ENCODE results near the gene KYNU. TPM values are rescaled to one million over a fixed set of nuclear protein-coding genes. Genes with fewer than 3 reads are reported as not detected.
"Not testable (repeated sequence)": the region's sequence is repeated elsewhere in the genome, so short reads cannot be mapped to it uniquely, and the experiment has no call there.

The KYNU gene
- total RNA-seq, 1 experiment from 2014 or later = 0.37 TPM

GRCh38 chr2:143051465-143051864 lies 174.0 kb downstream of the KYNU start:
- H3K4me2 ChIP-seq (ENCODE audit: insufficient read depth, insufficient read length, low read length) = no peak overlapping the region
- H3K27ac ChIP-seq (ENCODE audit: insufficient read length, low read depth, low read length) = no peak overlapping the region
- H3K9ac ChIP-seq (ENCODE audit: extremely low read depth, insufficient read length, low read length) = no peak overlapping the region
- no peak overlapping the region for H2BK120ac ChIP-seq (ENCODE audit: low read depth, low read length, poor library complexity, severe bottlenecking)
- no peaks in the 10 kb centered on the region for H3K27me3 ChIP-seq (ENCODE audit: insufficient read depth, low read length)
- DNase-seq = no peak
- no peaks in the 10 kb centered on the region for H3K23me2 ChIP-seq (ENCODE audit: insufficient read length, low read depth, low read length, poor library complexity, severe bottlenecking)
- H3K18ac ChIP-seq (ENCODE audit: insufficient read length, low read depth, low read length) = no peak overlapping the region
- Mint-ChIP-seq H3K27ac (no peak overlapping the region), H3K4me1 (peaks cover 6 to 11% of the 10 kb centered on the region in 2 experiments; a peak in 3 of 4 replicates), H3K9me3 (peaks cover 11 to 19% of the 10 kb centered on the region in 2 experiments), H3K4me3 (no peak overlapping the region), H3K36me3 (ENCODE audit: insufficient read depth in 1 of 3, low read depth in 3 of 3) (peaks cover 0 to 20% (median 8%) of the 10 kb centered on the region in 3 experiments; a peak in 3 of 7 replicates), H3K27me3 (ENCODE audit: low read depth) (no peaks in the 10 kb centered on the region; the same call in 1 of the 2 replicates)
- H3T11ph ChIP-seq (ENCODE audit: low read length) = no peak overlapping the region
- no peak overlapping the region for H2AFZ ChIP-seq (ENCODE audit: low read length)
- H3K4me1 ChIP-seq (ENCODE audit: insufficient read depth, low read length) = no peaks in the 10 kb centered on the region
- H4K20me1 ChIP-seq (ENCODE audit: control insufficient read depth, insufficient read depth, insufficient read length) = no peaks in the 10 kb centered on the region
- H3K79me1 ChIP-seq (ENCODE audit: insufficient read depth, low read depth, low read length, poor library complexity, severe bottlenecking) = no peaks in the 10 kb centered on the region
- no peak for TF ChIP-seq CTCF (conservative IDR thresholded peaks at IDR 0.05)
- no peak overlapping the region for H4K91ac ChIP-seq (ENCODE audit: insufficient read length, low read depth, low read length)
- WGBS (ENCODE audit: extremely low coverage, insufficient read length, low lambda C conversion rate) = no CpG with 5 or more reads among the region's 1 CpG
- H2BK5ac ChIP-seq (ENCODE audit: insufficient read length, low read length) = no peak overlapping the region
- H3K79me2 ChIP-seq (ENCODE audit: insufficient read depth, low read length) = no peaks in the 10 kb centered on the region
- H3K56ac ChIP-seq (ENCODE audit: insufficient read length, low read depth, low read length) = no peak overlapping the region
- no peak overlapping the region for H3K4ac ChIP-seq (ENCODE audit: low read depth, low read length)
- no peak overlapping the region for H4K5ac ChIP-seq (ENCODE audit: insufficient read length, low read depth, low read length)
- no peak overlapping the region for H2BK12ac ChIP-seq (ENCODE audit: insufficient read length, low read depth, low read length)
- no peak overlapping the region for H2BK20ac ChIP-seq (ENCODE audit: low read depth, low read length, poor library complexity, severe bottlenecking)
- H4K8ac ChIP-seq (replicated peaks; ENCODE audit: insufficient read length, low read depth, low read length) = no peak overlapping the region
- peaks cover 7% of the 10 kb centered on the region for H3K9me3 ChIP-seq (ENCODE audit: control insufficient read depth, low read depth, low read length)
- H2BK15ac ChIP-seq (ENCODE audit: low read depth, low read length) = no peak overlapping the region
- no peak overlapping the region for H2AK5ac ChIP-seq (ENCODE audit: insufficient read length, low read length)
- no peak overlapping the region for H3K23ac ChIP-seq (ENCODE audit: insufficient read length, low read depth, low read length)
- H3K14ac ChIP-seq (ENCODE audit: insufficient read depth, low read length) = no peak overlapping the region

GRCh38 chr2:143053437-143053836 lies 176.0 kb downstream of the KYNU start:
- not testable (repeated sequence) for H3K9ac ChIP-seq (ENCODE audit: extremely low read depth, insufficient read length, low read length); H3K18ac ChIP-seq (ENCODE audit: insufficient read length, low read depth, low read length); H3K27ac ChIP-seq (ENCODE audit: insufficient read length, low read depth, low read length); DNase-seq; H3K23ac ChIP-seq (ENCODE audit: insufficient read length, low read depth, low read length); H2AFZ ChIP-seq (ENCODE audit: low read length); H3K4me2 ChIP-seq (ENCODE audit: insufficient read depth, insufficient read length, low read length); H3K4ac ChIP-seq (ENCODE audit: low read depth, low read length); H2BK20ac ChIP-seq (ENCODE audit: low read depth, low read length, poor library complexity, severe bottlenecking); H2AK5ac ChIP-seq (ENCODE audit: insufficient read length, low read length); H3K14ac ChIP-seq (ENCODE audit: insufficient read depth, low read length); H2BK15ac ChIP-seq (ENCODE audit: low read depth, low read length); H2BK120ac ChIP-seq (ENCODE audit: low read depth, low read length, poor library complexity, severe bottlenecking); H3K79me2 ChIP-seq (ENCODE audit: insufficient read depth, low read length); H3K27ac Mint-ChIP-seq; H3T11ph ChIP-seq (ENCODE audit: low read length); H3K56ac ChIP-seq (ENCODE audit: insufficient read length, low read depth, low read length); H2BK5ac ChIP-seq (ENCODE audit: insufficient read length, low read length); H4K5ac ChIP-seq (ENCODE audit: insufficient read length, low read depth, low read length); H3K4me1 ChIP-seq (ENCODE audit: insufficient read depth, low read length); H4K91ac ChIP-seq (ENCODE audit: insufficient read length, low read depth, low read length); H4K8ac ChIP-seq (replicated peaks; ENCODE audit: insufficient read length, low read depth, low read length); H2BK12ac ChIP-seq (ENCODE audit: insufficient read length, low read depth, low read length); H3K4me3 Mint-ChIP-seq; H3K27me3 ChIP-seq (ENCODE audit: insufficient read depth, low read length); H3K79me1 ChIP-seq (ENCODE audit: insufficient read depth, low read depth, low read length, poor library complexity, severe bottlenecking); H3K27me3 Mint-ChIP-seq (ENCODE audit: low read depth); H3K23me2 ChIP-seq (ENCODE audit: insufficient read length, low read depth, low read length, poor library complexity, severe bottlenecking); H4K20me1 ChIP-seq (ENCODE audit: control insufficient read depth, insufficient read depth, insufficient read length)
- H3K4me1 Mint-ChIP-seq = peaks cover 6 to 11% of the 10 kb centered on the region in 2 experiments; a peak in 3 of 4 replicates
- peaks cover 5 to 30% (median 14%) of the 10 kb centered on the region in 3 experiments for H3K36me3 Mint-ChIP-seq (ENCODE audit: insufficient read depth in 1 of 3, low read depth in 3 of 3)
- WGBS (ENCODE audit: extremely low coverage, insufficient read length, low lambda C conversion rate) = no CpG with 5 or more reads among the region's 4 CpGs
- H3K9me3 ChIP-seq (ENCODE audit: control insufficient read depth, low read depth, low read length) = peaks cover 12% of the 10 kb centered on the region
- peaks cover 23 to 29% of the 10 kb centered on the region in 2 experiments for H3K9me3 Mint-ChIP-seq

Data from H9 (cell line).